AG08395 (cell line): Measurements from ENCODE around the gene ATP6V0A1.

Source experiments
- DNase-seq: peaks from one replicate; pipeline ENCODE4 v3.0.0; 2012; ENCODE audit warnings: mixed read lengths, low spot score

ATP6V0A1 gene

GRCh38 chr17:42562388-42563142, 103.9 kb downstream of the ATP6V0A1 start:
- no peak for DNase-seq

GRCh38 chr17:42563143-42563509, 104.4 kb downstream of the ATP6V0A1 start:
- DNase-seq, result no peak

GRCh38 chr17:42563543-42563942, 104.9 kb downstream of the ATP6V0A1 start:
- no peak for DNase-seq

GRCh38 chr17:42563950-42564349, 105.3 kb downstream of the ATP6V0A1 start:
- no peak for DNase-seq

- no peak for DNase-seq
These were observed 106.3 kb downstream of the ATP6V0A1 start for GRCh38 chr17:42564815-42565522.

GRCh38 chr17:42565523-42566214, 107.0 kb downstream of the ATP6V0A1 start:
- no peak for DNase-seq

GRCh38 chr17:42566215-42566882, 107.7 kb downstream of the ATP6V0A1 start:
- no peak for DNase-seq

- peak; percentile 100 for DNase-seq
These were observed 108.3 kb downstream of the ATP6V0A1 start, which contains the start of gene MLX for GRCh38 chr17:42566883-42567573. TSS of gene MLX (plus strand) at chr17:42567100. CDS start at chr17:42567125, 25 bp downstream.

- no peak for DNase-seq
These were observed 109.8 kb downstream of the ATP6V0A1 start for GRCh38 chr17:42568341-42569111.

GRCh38 chr17:42571435-42572225, 113.0 kb downstream of the ATP6V0A1 start:
- DNase-seq, result no peak
